Medulla oblongata (tissue), 1 donor: Measurements from ENCODE around the gene RRP15.

ENCODE experiments used
- DNase-seq: peaks from one replicate; pipeline ENCODE4 v3.0.0-alpha.2; 2015; ENCODE audit errors: extremely low spot score

The RRP15 gene, protein sequence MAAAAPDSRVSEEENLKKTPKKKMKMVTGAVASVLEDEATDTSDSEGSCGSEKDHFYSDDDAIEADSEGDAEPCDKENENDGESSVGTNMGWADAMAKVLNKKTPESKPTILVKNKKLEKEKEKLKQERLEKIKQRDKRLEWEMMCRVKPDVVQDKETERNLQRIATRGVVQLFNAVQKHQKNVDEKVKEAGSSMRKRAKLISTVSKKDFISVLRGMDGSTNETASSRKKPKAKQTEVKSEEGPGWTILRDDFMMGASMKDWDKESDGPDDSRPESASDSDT

DNA sequence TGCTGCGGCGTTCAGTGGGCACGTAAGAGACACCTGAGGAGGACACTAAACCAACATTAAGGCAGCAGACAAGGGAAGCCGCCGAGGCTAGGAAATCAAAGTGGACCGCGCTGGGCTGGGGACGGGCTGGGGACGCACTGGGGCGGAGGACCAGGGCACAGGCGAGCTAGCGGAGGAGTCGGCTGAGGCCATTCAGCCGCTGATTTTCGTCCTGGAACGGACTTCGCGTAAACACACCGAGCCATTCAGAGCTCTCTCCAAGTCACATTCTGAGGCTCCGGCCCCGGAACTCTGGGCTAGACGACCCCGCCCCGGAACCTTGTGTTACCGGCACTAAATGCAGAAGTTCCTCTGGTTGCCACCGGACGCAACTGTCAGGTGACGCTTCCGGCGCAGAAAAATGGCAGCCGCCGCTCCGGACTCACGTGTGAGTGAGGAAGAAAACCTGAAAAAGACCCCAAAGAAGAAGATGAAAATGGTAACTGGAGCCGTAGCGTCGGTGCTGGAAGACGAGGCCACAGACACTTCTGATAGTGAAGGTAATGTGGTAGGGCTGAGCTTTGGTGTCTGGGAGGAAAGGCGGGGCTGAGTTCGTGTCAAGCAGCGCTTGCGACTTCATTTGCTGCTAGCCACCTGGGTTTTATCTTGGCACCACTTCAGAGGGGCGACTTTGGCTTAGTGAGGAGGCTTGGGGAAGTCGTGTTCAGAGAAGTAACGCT, at the start of gene RRP15:
Gene RRP15, plus strand, starts transcription at position 377 of the 719 bp plus-strand sequence. Its CDS starts 24 bp downstream, at position 401.
- DNase-seq = peak; percentile 89

DNA sequence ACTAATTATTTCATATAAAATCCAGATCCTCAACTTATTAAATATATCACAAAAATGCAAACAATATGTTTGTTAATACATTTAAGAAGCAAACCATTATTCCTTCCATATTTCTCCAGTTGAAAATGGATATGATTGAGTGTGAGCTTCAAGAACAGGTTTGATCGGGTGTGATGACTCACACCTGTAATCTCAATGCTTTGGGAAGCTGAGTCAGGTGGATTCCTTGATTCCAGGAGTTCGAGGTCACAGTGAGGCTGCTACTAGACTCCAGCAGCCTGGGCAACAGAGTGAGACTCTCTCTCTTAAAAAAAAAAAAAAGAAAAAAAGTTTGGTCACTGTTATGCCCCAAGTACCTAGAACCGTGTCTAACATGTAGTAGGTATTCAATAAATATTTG, 42.9 kb upstream of the RRP15 start:
- DNase-seq = no peak

DNA sequence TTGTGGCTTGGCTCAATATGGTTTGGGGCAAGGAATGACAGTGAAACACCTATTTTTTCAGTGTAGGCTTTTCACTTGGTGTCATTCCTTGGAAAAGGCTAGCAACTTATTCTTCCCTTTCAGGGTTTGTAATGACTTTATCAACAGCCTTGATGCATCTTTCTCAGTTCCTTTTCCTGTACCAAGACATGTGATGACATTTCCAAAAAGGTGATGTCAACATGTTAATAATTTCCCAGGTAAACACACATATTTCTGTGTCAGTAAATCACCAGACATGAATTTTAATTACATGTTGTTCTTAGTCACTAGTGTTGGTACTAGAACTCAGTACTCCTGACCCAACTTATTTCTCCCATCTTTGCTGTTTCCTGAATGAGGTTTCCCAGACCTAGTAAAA, 37.8 kb upstream of the RRP15 start:
- no peak for DNase-seq

DNA sequence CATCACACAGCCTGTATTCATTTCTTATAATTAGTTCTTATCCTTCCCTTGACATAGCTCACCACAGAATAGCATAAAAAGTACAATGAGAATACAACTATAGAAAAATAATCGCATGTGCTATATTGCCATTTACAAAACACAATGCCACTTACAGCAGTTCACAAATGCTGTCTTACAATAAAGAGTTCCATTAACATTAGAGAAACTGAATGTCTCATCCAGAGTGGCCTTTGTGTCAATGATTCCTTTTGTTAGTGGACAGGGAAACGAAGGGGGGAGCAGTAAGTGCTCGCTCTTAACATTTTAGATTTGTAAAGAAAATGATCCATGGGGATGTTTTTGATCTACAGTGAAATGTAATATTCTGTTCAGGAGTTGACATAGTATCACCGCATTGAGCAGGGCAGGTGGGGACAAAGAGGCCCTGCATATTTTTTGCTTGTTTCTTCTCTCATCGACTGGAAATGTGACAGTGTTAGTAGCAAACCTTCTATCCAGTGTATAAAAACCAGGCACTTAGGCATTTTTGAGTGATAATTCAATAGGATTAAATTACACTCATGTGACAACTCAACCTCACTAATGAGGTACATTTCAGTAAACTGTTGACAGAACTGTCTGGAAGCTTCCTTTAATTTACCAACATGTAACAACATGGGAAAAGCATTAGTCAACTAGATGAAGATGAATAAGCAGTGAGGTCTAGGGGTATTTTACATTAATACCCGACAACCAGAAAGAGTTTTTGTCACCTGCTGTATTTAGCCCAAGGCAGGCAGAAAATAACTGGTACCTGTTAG, 35.6 kb upstream of the RRP15 start:
- DNase-seq = peak; percentile 25

DNA sequence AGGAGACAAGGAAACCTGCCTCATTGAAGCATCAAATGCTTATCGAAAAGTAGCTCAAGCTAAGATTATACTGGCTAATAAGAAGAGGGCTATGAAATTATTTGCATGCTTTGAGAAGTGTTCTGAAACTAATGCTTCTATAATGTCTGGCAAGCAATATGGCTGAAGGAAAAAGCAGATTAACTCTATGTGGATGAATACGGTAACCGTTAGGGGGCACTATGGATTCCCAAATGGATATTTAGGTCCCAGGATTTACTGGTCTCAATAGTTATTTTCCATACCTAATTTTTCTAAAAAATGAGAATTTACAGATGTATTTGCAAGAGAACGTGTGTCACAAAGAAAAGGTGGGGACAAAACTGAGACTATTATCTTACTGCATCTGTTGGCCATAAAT, 34.6 kb upstream of the RRP15 start:
- no peak for DNase-seq

DNA sequence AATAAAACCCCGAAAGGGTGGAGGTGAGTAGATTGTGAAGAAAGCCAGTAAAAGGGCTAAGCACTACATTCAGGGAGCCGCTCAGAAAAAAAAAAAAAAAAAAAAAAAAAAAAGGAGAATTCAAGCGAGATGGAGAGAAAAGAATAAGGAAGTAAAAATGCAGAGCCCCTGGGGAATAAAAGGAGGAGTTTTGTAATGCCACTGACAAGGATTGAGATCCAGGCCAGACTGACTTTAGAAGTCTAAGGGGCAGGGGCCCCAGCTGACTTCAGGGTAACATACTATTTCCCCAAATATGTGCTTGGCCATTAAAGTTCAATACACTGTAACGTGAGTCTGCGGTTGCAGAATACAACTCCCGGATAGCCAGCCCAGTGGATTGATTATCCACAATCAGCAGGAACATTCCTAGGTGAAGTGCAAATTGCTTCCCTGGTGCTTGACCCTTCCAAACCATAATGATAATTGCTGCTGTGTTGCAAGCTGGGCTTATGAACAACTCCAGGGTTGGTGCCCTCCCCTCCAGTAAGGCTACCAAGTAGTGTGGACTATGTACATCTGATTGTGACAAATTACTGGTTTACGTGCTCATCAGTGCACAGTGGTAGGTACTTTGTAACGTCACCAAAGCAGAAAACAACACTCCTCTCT, 30.7 kb upstream of the RRP15 start:
- DNase-seq = no peak

DNA sequence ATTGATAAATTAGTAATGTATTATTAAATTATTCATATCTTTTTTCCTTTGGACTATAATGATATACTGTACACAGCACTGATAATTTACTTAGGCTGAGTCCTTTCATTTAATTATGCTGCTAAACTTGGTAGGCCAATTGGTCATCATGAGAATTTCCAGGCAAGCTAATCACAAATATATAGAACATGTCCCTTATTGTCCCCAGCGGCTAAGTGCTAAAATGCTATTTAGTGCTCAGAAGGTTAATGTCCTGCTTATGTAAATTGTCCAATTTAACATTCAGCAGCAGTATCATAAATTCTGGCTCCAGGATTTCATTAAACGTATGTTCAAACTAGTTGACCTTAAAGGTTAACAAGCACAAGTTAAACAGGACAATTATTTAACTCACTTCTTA, 30.0 kb upstream of the RRP15 start:
- no peak for DNase-seq

DNA sequence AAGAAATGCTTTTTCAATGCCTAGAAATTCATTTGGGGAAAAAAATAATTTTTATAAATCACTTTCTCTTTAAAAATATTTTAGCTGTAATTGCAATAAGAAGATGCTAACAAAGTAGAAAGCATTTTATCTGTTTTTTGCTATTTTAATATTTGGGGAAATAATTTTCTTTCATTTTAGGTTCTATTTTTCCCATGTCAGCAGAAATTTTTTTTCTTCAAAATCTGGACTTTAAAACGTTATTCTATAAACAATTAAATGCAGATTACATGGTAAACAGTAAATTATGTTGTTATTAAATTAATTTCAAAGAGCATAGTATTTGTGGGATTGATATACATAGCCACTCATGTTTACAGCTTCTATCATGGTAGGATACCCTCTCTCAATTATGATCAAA, 27.7 kb upstream of the RRP15 start:
- DNase-seq = no peak

DNA sequence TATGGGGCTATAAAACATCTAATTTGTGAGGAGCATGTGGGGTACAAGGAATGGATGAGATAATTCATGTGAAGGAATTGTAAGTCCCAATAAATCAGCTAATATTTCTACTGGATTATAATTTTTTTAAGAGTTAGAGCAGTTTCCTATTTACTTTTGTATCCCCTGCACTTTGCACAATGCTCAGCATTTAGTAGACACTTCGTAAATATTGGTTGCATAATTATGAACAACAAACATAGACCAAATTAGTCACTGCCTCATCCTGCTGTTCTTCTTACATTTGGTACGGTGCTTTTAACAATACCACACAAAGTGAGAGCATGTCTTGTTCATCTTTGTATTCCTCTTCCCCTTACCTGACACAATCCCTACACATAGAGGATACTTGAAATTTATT, 27.1 kb upstream of the RRP15 start:
- no peak for DNase-seq

DNA sequence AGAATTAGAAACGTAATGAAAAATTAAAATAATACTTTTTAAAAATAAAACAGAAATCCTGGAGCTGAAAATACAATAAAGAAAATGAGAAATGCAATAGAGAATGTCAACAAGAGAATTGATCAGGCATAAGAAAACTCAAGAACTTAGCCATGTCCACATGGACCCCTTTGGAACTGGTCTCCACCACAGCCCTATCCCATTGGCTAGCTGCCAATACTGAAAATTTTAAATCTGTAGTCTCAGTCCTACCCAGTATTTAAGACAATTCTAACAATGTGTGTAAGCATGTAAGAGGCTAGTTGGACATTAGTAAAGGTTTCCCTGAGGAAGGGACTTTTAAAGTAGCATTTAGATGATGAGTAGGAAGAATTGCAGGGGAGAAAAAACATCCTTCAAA, 25.8 kb upstream of the RRP15 start:
- DNase-seq = no peak

DNA sequence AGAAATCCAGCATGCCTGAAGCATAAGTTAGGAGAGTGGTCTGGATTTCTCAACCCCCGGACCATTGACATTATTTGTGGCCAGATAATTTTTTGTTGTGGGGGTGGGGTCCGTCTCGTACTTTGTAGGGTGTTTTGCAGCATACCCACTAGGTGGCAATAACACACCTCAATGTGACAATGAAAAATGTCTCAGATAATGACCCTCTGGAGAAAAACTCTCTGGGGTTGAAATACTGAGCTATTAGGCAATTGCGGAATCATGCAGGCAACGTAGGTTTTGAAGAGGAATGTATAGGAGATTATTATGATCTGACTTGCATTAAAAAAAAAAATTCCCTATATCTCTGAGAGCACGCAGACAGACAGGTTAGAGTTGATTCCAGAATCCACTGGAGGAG, 25.3 kb upstream of the RRP15 start:
- no peak for DNase-seq

DNA sequence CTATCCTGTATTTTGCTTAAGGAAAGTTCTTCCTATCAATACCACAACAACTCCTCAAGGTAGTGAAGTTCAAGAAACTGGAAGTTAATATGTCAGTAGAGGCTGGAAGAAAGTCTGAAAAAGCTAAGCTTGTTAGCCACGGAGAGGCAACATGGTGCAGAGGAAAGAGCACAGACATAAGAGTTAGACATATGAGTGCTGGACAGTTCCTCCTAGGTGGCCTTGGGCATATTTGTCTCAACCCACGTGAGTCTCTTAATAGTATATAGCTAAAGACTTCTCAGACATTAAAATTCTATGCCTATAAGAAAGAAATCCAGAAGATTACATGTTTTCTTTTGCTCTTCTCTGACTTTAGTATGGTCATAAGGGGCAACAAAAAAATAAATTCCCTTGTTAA, 22.8 kb upstream of the RRP15 start:
- no peak for DNase-seq

DNA sequence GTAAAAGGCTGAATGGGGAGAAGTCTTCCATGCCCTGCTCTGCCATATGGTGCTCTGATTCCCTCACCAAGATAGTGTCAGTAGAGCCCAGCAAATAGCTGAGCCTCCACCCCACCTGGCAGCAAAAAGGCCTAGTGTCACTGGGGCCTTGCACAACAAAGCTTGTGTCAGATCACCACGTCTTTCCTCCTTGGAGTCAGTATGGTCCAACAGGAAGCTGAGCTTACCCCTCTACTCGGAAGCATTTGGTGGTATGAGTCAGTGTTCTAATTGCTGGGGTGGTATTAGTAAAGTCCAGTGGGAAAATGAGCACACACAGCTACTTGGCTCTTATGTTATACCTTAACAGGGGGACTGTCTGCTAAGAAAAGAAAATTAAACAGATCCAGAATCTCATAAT, 18.7 kb upstream of the RRP15 start:
- DNase-seq = no peak

DNA sequence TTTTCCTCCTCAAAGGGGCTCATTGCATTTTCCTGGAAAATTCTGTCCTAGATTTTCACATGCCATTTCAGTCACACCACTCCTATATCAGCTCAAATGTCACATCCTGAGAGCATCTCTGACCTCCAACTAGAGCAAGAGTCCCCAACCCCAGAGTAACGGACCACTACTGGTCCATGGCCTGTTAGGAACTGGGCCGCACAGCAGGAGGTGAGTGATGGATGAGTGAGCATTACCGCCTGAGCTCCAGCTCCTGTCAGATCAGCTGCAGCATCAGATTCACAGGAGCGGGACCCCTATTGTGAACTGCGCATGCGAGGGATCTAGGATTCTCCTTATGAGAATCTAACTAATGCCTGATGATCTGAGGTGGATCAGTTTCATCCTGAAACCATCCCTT, 12.7 kb upstream of the RRP15 start:
- DNase-seq = no peak

DNA sequence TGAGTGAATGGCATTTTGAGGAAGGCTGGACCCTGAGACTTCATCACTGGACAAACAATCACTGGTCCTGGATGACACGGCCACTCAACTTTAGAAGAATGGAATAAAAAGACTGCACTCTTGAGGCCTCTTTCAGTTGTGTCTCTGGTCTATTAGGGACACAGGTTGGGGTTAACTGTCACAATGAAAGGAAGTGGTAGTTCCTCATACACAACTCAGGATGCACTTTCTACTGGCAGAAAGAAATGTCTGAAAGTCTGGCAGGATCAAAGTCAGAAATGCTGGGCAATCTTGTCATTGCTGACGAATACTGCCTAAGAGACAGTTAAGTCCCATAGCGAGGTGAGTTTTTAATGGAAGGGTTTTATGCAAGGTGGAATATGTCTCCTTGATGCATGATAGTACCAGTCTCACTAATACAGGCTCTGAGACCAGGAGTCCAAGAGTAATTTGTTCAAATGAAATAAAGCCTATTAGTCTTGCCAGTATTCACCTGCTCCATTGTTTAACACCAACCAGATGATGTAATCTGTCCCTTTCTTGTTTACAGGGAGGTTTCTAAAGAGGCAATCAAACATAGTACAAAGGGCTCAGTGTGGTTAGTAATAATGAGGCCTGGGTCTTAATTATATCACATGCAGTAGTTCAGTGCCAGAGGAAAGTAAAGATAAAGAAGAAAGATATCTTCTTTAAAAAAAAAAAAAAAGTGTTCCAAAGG, 11.2 kb upstream of the RRP15 start:
- DNase-seq = no peak

DNA sequence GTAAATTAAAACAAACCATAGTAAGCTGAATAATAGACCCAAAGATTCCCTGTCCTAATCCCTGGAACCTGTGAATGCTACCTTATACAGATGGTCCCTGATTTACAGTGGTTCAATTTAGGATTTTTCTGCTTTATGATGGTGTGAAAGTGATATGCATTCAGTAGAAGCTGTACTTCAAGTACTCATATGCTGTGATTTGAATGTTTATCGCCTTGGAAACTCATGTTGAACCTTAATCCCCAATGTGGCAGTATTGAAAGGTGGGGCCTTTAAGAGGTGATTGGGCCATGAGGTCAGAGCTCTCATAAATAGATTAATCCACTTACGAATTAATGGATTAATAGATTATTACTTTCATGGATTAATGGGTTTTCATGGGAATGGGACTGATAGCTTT, 10.6 kb upstream of the RRP15 start:
- no peak for DNase-seq

DNA sequence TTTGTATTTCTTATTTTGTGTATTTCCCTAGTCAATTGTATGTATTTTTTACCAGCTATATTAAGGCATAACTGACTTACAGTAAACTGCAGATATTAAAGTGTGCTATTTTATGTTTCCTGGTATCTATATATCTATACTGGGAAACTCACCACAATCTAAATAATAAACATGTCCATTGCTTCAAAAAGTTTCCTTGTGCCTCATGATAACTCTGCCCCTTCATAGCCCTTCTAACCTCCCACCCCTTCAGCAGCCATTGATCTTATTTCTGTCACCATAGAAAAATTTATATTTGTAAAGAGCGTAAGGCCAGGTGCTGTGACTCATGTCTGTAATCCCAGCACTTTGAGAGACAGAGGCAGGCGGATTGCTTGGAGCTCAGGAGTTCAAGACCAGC, 9.3 kb upstream of the RRP15 start:
- DNase-seq = no peak

DNA sequence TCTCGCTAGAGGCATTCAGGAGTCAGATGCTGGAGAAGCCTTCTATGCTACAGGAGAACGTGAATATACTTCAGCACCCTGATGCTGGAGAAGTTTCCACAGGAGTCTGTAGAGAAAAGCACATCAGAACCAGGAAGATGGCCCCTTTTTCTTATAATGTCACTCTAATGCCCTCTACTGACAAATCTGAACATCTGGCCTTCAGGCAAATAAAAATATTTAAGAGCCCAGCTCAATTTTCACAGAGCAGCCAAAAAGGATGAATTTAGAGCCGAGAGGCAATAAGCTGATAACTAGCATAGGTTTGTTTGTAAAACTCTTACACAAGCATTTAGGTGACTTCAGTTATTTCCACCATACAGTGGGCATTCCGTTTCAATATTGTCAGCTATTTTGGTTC, 3.8 kb upstream of the RRP15 start:
- no peak for DNase-seq

DNA sequence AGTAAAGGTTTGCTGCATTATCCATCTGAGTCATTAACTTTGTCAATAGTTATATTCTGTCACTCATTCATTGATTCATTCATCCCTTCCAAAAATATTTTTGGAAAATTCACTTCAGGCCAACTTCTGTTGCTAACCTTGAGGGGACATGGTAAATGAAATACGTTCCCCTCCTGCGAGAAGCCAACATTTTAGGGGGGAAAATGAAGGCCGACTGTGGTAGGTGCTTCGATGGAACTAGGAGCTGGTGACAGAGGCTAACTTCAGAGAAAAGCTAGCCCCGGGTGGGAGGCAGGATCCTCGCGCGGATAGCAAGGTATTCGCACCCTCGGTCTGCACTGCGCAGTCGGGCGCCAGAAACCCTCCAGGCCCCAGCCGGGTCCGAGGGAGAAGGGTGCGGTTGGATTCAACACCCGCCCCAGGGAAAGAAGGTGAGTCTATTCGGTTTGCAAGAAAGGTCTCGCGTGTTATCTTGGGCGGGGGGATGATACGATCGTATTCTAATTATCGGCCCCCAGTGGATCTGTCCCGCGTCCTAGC, 646 bp upstream of the RRP15 start:
- DNase-seq = no peak

DNA sequence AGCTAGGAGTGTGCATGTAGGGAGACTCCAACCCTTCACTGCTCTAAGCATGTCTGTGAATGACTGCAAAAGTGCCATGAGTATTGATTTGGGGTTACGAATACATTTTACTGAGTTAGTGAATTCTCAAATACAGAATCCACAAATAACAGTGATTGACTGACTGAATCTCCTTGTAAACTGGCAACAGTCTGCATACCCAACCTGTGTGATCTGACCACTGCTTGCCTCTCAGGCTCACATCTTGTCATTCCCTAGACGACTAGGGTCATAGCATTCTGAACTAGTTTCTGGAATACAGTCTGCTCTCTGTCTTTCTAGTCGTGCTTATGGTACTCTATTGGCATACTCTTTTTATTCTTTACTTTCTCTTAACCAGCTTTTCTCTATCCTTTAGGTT, 7.4 kb downstream of the RRP15 start:
- no peak for DNase-seq

DNA sequence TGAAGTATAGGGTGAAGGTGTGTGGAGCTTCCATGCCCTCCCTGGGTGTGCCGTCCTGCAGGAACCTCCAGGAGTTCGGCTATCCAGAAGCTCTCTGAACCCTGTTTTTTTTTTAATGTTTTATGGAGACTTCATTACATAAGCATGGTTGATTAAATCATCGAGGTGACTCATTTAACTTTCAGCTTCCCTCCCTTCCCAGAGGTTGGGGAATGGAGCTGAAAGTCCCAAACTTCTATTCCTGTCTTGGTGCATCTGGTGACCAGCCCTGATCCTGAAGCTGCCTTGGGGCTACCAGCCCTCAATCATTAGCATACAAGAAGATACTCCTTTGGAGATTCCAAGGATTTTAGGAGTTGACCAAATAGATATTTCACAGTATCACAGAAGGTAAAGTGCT, 9.5 kb downstream of the RRP15 start:
- DNase-seq = no peak
